Neural progenitor cell (in vitro differentiated cells): ENCODE results near the gene DDC.
"Not testable (repeated sequence)": the region's sequence is repeated elsewhere in the genome, so short reads cannot be mapped to it uniquely, and the experiment has no call there.

ENCODE experiments used
- CTCF ChIP-seq: fragments of 200-600 bp; sonication (generic); IDR thresholded peaks from 2 replicates; pipeline ENCODE4 v1.5.1; 2017; ENCODE audit warnings: antibody characterized with exemption, mild to moderate bottlenecking
- EZH2 ChIP-seq: fragments of 200-600 bp; sonication (generic); IDR thresholded peaks from 2 replicates; pipeline ENCODE4 v1.6.1; 2017; ENCODE audit warnings: antibody characterized with exemption, mild to moderate bottlenecking, moderate library complexity
- EZH2phosphoT487 ChIP-seq: fragments of 200-600 bp; sonication (generic); IDR thresholded peaks from 2 replicates; pipeline ENCODE4 v1.6.1; 2017; ENCODE audit warnings: antibody characterized with exemption

GRCh38 chr7:50582271-50582670 lies 17.1 kb upstream of the DDC start:
- TF ChIP-seq CTCF, EZH2, EZH2phosphoT487: not testable (repeated sequence)
